Esophagus muscularis mucosa (tissue), 4 donors: ENCODE data around the gene PLCG1. TPM values are rescaled to one million over a fixed set of nuclear protein-coding genes. Genes with fewer than 3 reads are reported as not detected.

Source experiments
- DNase-seq: peaks from one replicate; pipeline ENCODE4 v3.0.0-alpha.2; 2017; ENCODE audit errors: extremely low spot score
- H3K27ac ChIP-seq, 4 donors: fragments of 200-600 bp; sonication (generic); replicated peaks in 1 of 4; 1 replicate in 3 of 4; 2 replicates in 1 of 4; pipeline ENCODE4 v1.5.1; 2016 to 2019; ENCODE audit warnings: mild to moderate bottlenecking in 1 of 4
- H3K27me3 ChIP-seq, 4 donors: fragments of 200-600 bp; sonication (generic); one replicate each; pipeline versions ENCODE4 v1.5.1 to v1.6.0; 2016 to 2019
- H3K36me3 ChIP-seq, 4 donors: fragments of 200-600 bp; sonication (generic); one replicate each; pipeline ENCODE4 v1.5.1; 2016 to 2019
- H3K4me1 ChIP-seq, 4 donors: fragments of 200-600 bp; sonication (generic); one replicate each; pipeline ENCODE4 v1.5.1; 2016 to 2019
- H3K4me3 ChIP-seq, 4 donors: fragments of 200-600 bp; sonication (generic); 1 replicate in 2 of 4; 2 replicates in 2 of 4; pipeline ENCODE4 v1.5.1; 2016 to 2019; ENCODE audit warnings: mild to moderate bottlenecking in 4 of 4, moderate library complexity in 1 of 4
- H3K9me3 ChIP-seq, 4 donors: fragments of 200-600 bp; sonication (generic); 1 replicate in 3 of 4; 2 replicates in 1 of 4; pipeline ENCODE4 v1.5.1; 2016 to 2019
- EP300 ChIP-seq: sonication (generic); formaldehyde crosslinking; IDR thresholded peaks from one replicate; pipeline ENCODE4 v1.6.1; 2017; ENCODE audit warnings: antibody characterized with exemption
- POLR2A ChIP-seq: fragments of 450-650 bp; IDR thresholded peaks from one replicate; pipeline ENCODE4 v1.6.1; 2017; ENCODE audit warnings: antibody characterized with exemption, moderate library complexity, mild to moderate bottlenecking, low read depth
- POLR2AphosphoS5 ChIP-seq, 2 donors: sonication (generic); formaldehyde crosslinking; IDR thresholded peaks; one replicate each; pipeline ENCODE4 v1.6.1; 2017; ENCODE audit warnings: antibody characterized with exemption in 2 of 2
- WGBS: methylation state at CpG from one replicate; pipeline ENCODE4 v1.1.5; 2018; 5-methylcytosine and 5-hydroxymethylcytosine counted together
- intact Hi-C: fragments of 100-400 bp; cut with DNase I; formaldehyde crosslinking; loops from one replicate; pipeline ENCODE4 v1.15.1; 2023
- total RNA-seq, 4 donors: library from RNA; depleted of rRNA; stranded (reverse); fragments of >200 nt; gene quantifications; one replicate each; pipeline versions ENCODE4 v1.1.0 to v1.2.1, GENCODE V29; 2016
- TF ChIP-seq, protein P1 (sequence below), 3 experiments: fragments of 200-600 bp in 2 of 3; fragments of 450-650 bp in 1 of 3; sonication (generic) in 2 of 3; IDR thresholded peaks; one replicate each; pipeline ENCODE4 v1.5.1; 2017 to 2019; ENCODE audit warnings: antibody characterized with exemption in 3 of 3, mild to moderate bottlenecking in 2 of 3, moderate library complexity in 1 of 3

Gene PLCG1
- total RNA-seq, 4 donors from 2014 or later, result 68.4 to 119 (median 82.5) TPM

DNA sequence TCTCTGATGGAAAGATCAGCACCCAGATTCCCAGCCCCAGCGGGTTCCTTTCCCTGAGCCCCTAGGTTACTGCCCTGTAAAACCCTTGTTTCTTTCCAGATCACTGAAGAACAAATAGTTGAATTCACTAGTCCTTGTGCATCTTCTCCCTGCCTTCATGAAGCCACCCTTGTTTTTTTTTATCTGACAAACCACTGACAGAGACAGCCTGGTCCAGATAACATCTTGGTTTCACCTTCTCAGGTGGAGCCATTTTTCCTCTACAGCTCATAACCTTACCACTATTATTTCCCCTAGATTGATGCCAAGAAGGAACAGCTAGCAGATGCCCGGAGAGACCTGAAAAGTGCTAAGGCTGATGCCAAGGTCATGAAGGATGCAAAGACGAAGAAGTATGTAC, 15.9 kb upstream of the PLCG1 start:
- Histone ChIP-seq H3K4me3 (no peak overlapping the region), H3K9me3 (no peaks in the 10 kb centered on the region), H3K27me3 (no peaks in the 10 kb centered on the region), H3K4me1 (peaks cover 0 to 6% (median 2%) of the 10 kb centered on the region in 4 donors), H3K27ac (no peak overlapping the region), H3K36me3 (peaks cover 37 to 100% (median 96%) of the 10 kb centered on the region in 4 donors)
- TF ChIP-seq POLR2A (no peak), EP300 (no peak), POLR2AphosphoS5 (IDR thresholded peaks at IDR 0.05) (no peak)
- TF ChIP-seq, protein P1, sequence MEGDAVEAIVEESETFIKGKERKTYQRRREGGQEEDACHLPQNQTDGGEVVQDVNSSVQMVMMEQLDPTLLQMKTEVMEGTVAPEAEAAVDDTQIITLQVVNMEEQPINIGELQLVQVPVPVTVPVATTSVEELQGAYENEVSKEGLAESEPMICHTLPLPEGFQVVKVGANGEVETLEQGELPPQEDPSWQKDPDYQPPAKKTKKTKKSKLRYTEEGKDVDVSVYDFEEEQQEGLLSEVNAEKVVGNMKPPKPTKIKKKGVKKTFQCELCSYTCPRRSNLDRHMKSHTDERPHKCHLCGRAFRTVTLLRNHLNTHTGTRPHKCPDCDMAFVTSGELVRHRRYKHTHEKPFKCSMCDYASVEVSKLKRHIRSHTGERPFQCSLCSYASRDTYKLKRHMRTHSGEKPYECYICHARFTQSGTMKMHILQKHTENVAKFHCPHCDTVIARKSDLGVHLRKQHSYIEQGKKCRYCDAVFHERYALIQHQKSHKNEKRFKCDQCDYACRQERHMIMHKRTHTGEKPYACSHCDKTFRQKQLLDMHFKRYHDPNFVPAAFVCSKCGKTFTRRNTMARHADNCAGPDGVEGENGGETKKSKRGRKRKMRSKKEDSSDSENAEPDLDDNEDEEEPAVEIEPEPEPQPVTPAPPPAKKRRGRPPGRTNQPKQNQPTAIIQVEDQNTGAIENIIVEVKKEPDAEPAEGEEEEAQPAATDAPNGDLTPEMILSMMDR (IDR thresholded peaks at IDR 0.05), result no peak
- WGBS, result 93% methylated on average over 3 of the region's 3 CpGs
- DNase-seq, result no peak
- intact Hi-C loops, result no loop called here

DNA sequence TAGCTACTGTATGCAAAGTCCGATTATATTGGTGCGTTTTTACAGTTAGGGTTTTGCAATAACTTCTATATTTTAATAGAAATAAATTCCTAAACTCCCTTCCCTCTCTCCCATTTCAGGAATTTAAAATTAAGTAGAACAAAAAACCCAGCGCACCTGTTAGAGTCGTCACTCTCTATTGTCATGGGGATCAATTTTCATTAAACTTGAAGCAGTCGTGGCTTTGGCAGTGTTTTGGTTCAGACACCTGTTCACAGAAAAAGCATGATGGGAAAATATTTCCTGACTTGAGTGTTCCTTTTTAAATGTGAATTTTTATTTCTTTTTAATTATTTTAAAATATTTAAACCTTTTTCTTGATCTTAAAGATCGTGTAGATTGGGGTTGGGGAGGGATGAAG, 13.7 kb upstream of the PLCG1 start:
- no peaks in the 10 kb centered on the region for H3K27me3 ChIP-seq
- TF ChIP-seq POLR2AphosphoS5 (IDR thresholded peaks at IDR 0.05) (no peak), EP300 (no peak), POLR2A (no peak)
- TF ChIP-seq, protein P1 (IDR thresholded peaks at IDR 0.05), result no peak
- H3K4me3 ChIP-seq, result no peak overlapping the region
- WGBS, result 91% methylated on average over 6 of the region's 6 CpGs
- no peak overlapping the region for H3K27ac ChIP-seq
- H3K9me3 ChIP-seq, result no peaks in the 10 kb centered on the region
- H3K36me3 ChIP-seq, result peaks cover 30 to 83% (median 77%) of the 10 kb centered on the region in 4 donors
- H3K4me1 ChIP-seq, result peaks cover 0 to under 1% (median 0%) of the 10 kb centered on the region in 4 donors
- no peak for DNase-seq
- intact Hi-C loops, result no loop called here

DNA sequence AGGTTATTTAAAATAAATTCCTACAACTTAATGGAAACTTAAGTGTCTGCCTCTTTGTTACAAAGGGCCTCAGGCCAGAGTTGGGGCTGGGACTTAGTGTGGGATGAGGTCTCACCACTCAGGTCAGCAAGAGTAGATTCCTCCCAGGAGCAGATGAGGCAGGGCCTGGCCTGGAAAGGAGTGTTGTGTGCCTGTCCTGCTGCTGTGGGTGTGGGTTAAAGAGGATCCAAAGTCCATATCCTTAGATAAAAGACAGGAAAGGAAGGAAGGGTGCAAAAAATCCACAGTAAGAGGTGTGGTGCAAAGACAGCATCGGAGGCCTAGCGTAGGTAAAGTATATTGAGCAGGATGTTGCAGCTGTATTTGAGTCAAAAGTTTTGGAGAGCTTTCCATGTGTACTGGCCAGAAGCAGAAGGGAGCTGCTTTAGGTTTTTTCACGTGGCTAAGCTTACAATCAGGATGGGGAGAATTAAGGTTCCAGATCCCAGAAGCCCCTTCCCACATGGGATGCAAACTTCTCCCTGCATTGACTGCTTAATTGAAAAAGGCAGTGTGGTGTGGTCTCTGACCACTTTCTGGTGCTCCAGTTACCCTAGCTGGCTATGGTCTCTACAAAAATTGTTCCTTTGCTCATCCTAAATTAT, 12.8 kb upstream of the PLCG1 start:
- Histone ChIP-seq H3K9me3 (no peaks in the 10 kb centered on the region), H3K27me3 (no peaks in the 10 kb centered on the region), H3K27ac (no peak overlapping the region), H3K36me3 (peaks cover 30 to 73% (median 68%) of the 10 kb centered on the region in 4 donors), H3K4me3 (no peak overlapping the region), H3K4me1 (no peaks in the 10 kb centered on the region)
- WGBS, result 77% methylated on average over 3 of the region's 3 CpGs
- intact Hi-C loops, result no loop called here
- TF ChIP-seq EP300, result no peak
- no peak for TF ChIP-seq POLR2AphosphoS5 (IDR thresholded peaks at IDR 0.05)
- TF ChIP-seq, protein P1 (IDR thresholded peaks at IDR 0.05), result no peak
- no peak for TF ChIP-seq POLR2A
- peak; percentile 72 for DNase-seq

DNA sequence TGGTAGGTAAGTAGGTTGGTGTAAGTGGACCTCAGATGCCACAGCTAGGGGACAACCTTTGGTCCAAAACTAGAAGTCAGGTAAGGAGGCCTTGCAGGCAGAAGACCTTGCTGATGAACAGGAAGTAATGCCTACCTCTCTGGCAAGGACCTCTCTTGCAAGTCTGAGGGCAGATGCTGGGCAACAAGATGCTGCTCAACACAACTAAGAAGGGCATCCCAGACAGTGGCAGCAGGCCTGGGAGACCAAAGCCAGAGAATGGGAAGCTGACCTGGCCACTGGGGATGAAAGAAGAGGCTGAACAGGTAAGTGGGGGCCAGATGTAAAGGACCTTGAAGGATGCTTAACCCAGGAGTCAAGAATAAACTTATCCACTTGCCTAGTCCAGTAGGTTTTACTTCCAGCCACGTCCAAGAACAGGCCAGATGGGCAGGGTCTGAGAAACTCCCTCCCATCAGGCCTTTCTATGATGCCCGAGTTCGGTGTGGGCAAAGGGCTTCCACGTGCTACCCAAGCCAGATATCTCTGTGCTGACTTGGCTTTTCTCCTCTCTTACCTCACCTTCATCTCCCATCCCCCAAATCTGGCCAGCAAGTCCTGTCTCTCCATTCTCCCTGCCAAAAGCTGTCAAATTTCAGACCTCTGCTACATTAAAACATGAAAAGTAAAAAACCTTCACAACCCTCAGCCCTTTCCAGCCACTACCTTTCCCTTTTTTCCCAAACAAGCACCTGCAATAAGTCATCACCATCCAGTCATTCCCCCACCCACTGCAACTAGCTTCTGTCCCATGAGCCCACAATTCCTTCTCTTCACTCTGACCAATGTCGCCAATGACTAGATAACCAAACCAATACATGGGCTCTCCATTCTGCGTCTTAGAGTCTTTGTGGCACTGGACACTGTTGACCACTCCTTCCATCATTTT, 11.5 kb upstream of the PLCG1 start:
- no peak for DNase-seq
- Histone ChIP-seq H3K4me1 (no peaks in the 10 kb centered on the region), H3K4me3 (no peak overlapping the region), H3K27me3 (no peaks in the 10 kb centered on the region), H3K36me3 (peaks cover 27 to 61% (median 56%) of the 10 kb centered on the region in 4 donors), H3K9me3 (no peaks in the 10 kb centered on the region), H3K27ac (no peak overlapping the region)
- TF ChIP-seq, protein P1 (IDR thresholded peaks at IDR 0.05), result no peak
- no peak for TF ChIP-seq POLR2A
- no peak for TF ChIP-seq EP300
- no peak for TF ChIP-seq POLR2AphosphoS5 (IDR thresholded peaks at IDR 0.05)
- 73% methylated on average over 6 of the region's 6 CpGs for WGBS
- intact Hi-C loops, result no loop called here
